ENCODE results near the gene CEP78. TPM values are rescaled to one million over a fixed set of nuclear protein-coding genes. Genes with fewer than 3 reads are reported as not detected.

CEP78 gene
- total RNA-seq, 1 donor from 2014 or later = 14.8 TPM

DNA sequence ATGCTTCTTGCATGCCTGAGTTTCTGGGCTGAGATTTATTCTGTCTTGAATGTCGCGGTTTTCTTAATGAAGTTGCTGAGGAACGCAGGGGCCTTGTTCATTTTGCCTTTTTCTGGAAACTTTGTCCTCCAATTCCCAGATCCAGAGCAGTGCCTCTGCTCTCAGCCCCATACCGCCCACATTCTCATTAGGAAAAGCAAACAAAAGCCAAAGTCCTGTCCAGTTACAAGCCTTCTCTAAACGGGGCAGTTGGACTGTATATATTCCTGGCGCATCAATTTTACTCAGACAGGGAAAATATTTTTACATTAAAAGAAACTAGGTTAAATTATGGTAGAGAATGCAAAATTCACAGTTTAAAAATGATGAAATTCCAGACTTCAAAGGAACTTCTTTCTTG, 59.9 kb downstream of the CEP78 start:
- no peaks in the 10 kb centered on the region for H3K27me3 ChIP-seq (ENCODE audit: control insufficient read depth, insufficient read depth, low read length)
- TF ChIP-seq, protein P1, sequence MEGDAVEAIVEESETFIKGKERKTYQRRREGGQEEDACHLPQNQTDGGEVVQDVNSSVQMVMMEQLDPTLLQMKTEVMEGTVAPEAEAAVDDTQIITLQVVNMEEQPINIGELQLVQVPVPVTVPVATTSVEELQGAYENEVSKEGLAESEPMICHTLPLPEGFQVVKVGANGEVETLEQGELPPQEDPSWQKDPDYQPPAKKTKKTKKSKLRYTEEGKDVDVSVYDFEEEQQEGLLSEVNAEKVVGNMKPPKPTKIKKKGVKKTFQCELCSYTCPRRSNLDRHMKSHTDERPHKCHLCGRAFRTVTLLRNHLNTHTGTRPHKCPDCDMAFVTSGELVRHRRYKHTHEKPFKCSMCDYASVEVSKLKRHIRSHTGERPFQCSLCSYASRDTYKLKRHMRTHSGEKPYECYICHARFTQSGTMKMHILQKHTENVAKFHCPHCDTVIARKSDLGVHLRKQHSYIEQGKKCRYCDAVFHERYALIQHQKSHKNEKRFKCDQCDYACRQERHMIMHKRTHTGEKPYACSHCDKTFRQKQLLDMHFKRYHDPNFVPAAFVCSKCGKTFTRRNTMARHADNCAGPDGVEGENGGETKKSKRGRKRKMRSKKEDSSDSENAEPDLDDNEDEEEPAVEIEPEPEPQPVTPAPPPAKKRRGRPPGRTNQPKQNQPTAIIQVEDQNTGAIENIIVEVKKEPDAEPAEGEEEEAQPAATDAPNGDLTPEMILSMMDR (IDR thresholded peaks at IDR 0.05; ENCODE audit: insufficient read depth, low read length, poor library complexity, severe bottlenecking) = no peak
- no peak overlapping the region for H3K4me3 ChIP-seq (ENCODE audit: low read depth, low read length)
- H3K36me3 ChIP-seq (ENCODE audit: control insufficient read depth, insufficient read depth, low read length) = no peaks in the 10 kb centered on the region
- no peak for DNase-seq (ENCODE audit: low read depth)

DNA sequence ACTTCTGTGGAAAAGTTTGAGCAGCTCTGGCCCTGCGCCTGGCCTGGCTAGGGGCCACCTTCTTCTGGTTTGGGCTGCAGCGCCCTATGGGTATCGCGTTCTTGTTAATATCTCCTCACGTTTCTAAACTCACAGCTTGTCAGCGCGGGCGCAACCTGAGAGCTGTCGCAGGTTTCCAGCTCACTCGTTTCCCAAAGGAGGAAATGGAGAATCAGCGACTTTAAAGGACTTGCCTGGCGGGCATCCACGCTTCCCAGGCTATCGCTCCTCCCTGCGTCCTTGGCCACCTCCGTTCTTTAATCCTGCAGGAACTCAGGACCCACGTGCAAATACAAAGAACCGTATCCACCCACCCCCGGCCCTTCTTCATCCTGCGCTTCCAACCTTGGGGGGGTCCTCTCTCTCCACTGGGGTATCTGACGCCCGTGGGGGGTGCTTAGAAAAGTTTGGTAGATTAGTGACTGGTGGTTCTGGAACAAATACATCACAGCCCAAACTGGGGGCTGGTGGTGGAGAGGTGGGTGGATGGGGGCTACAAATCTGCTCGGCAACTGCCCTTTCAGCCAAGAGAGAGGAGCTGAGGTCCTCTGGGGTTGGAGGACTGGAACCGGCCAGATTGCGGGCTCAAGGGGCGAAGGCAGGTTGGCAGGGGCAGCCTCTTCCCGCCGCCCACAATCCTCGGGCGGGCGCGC, 60.5 kb downstream of the CEP78 start:
- H3K4me3 ChIP-seq (ENCODE audit: low read depth, low read length) = peak overlapping the region; percentile 76
- no peak for DNase-seq (ENCODE audit: low read depth)
- H3K27me3 ChIP-seq (ENCODE audit: control insufficient read depth, insufficient read depth, low read length) = no peaks in the 10 kb centered on the region
- H3K36me3 ChIP-seq (ENCODE audit: control insufficient read depth, insufficient read depth, low read length) = no peaks in the 10 kb centered on the region
- TF ChIP-seq, protein P1 (IDR thresholded peaks at IDR 0.05; ENCODE audit: insufficient read depth, low read length, poor library complexity, severe bottlenecking) = no peak

DNA sequence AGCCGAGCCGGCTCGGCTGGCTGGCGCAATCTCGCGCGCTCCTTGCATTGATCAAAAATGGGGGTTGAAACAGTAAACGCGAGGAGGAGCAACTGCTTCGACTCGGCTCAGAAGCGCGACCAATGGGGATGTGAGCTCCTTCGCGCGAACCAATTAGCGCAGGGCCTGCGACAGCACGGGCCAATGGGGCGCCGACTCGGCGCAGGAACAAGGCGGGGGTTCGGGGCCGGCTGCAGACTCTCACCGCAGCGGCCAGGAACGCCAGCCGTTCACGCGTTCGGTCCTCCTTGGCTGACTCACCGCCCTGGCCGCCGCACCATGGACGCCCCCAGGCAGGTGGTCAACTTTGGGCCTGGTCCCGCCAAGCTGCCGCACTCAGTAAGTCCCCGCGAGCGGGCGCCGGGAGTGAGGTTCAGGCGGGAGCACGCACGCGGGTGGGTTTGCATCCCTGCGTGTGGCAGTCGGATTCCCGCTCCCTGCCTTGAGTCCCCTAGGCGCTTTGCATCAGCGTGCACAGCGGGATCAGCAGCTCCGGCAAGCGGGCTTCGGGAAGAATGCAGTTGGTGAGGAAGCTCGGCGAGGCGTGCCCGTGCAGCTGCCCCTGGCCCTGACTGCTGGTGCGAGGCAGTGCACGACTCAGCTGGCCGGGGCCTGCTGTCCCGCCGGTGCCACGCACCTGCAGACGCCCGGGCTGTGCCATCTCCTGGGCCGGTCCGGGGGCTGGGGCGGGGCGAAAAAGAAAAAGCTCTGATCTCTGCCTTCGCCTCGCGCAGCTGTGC, 61.2 kb downstream of the CEP78 start, which contains the start of gene PSAT1:
TSS of gene PSAT1 (plus strand) at position 233 of the 779 bp plus-strand sequence. CDS start at position 319, 86 bp downstream.
- H3K4me3 ChIP-seq (ENCODE audit: low read depth, low read length) = peak within 1 kb of the TSS; percentile 76
- H3K27me3 ChIP-seq (ENCODE audit: control insufficient read depth, insufficient read depth, low read length) = no peaks in the 10 kb centered on the region
- TF ChIP-seq, protein P1 (IDR thresholded peaks at IDR 0.05; ENCODE audit: insufficient read depth, low read length, poor library complexity, severe bottlenecking) = peak; percentile 6
- no peaks in the 10 kb centered on the region for H3K36me3 ChIP-seq (ENCODE audit: control insufficient read depth, insufficient read depth, low read length)
- DNase-seq (ENCODE audit: low read depth) = peak; percentile 90

DNA sequence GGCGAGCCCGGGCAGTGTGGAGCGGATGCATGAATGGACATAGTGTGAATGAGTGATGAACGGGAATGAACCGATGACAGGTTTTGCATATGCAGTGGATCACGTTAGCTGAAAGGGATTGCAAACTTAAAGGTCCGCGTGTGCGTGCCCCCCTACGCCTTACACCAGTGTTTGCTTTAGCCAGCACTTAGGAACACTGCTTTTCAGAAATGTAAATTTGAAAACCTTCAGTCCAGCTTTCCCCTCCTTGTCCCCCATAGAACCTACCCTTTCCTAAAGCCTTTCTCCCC, 61.7 kb downstream of the CEP78 start:
- no peak for DNase-seq (ENCODE audit: low read depth)
- Histone ChIP-seq H3K4me3 (ENCODE audit: low read depth, low read length) (peak overlapping the region; percentile 76), H3K36me3 (ENCODE audit: control insufficient read depth, insufficient read depth, low read length) (no peaks in the 10 kb centered on the region), H3K27me3 (ENCODE audit: control insufficient read depth, insufficient read depth, low read length) (no peaks in the 10 kb centered on the region)
- TF ChIP-seq, protein P1 (IDR thresholded peaks at IDR 0.05; ENCODE audit: insufficient read depth, low read length, poor library complexity, severe bottlenecking) = no peak

DNA sequence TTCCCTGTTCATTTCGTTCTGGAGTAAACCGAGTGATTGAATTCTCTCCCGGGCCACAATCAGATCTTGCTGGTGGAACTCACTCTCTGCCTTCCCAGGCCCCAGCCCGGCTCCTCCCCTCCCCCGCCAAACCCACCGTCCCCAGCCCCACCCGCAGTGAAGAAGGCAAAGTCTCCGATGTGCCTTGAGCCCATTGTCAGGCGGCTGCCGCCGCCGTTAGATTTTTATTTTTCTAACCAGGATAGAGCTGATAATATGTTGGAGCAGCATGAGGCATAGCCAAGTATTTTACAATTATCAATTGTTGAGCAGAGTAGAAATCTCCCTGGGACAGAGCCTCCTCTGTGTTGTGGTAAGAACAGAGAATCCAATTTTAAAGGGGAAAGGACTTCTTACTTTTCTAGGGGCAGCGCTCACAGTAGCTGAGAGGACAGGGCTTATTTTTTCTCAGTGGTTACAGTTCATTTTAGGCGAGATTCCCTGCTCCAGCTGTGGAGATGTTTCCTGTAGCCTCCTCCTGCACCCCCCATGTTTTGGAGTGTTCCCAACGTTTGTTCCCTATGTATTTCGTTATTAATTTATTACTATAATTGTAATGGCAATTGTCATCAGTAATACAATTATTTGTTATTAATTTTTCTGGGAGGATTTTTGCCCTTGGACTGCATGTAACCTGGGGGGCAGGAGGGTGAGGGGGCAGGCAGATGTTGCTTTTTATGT, 62.3 kb downstream of the CEP78 start:
- DNase-seq (ENCODE audit: low read depth) = no peak
- H3K36me3 ChIP-seq (ENCODE audit: control insufficient read depth, insufficient read depth, low read length) = no peaks in the 10 kb centered on the region
- peak overlapping the region; percentile 76 for H3K4me3 ChIP-seq (ENCODE audit: low read depth, low read length)
- TF ChIP-seq, protein P1 (IDR thresholded peaks at IDR 0.05; ENCODE audit: insufficient read depth, low read length, poor library complexity, severe bottlenecking) = no peak
- H3K27me3 ChIP-seq (ENCODE audit: control insufficient read depth, insufficient read depth, low read length) = no peaks in the 10 kb centered on the region
